OCI-LY1 (cell line): ENCODE results near the gene STYXL1.

Experiments
- H2AFZ ChIP-seq: fragments of 200-600 bp; sonication (generic), shearing (Covaris generic); 2 replicates; pipeline ENCODE4 v1.6.0; 2014; ENCODE audit warnings: antibody characterized with exemption, mild to moderate bottlenecking, low read length
- H3F3A ChIP-seq: fragments of 200-600 bp; sonication (generic), shearing (Covaris generic); 2 replicates; pipeline ENCODE4 v1.6.0; 2014; ENCODE audit warnings: mild to moderate bottlenecking, antibody characterized with exemption, low read length, moderate library complexity; ENCODE audit not compliant: insufficient read depth
- H3K27ac ChIP-seq: fragments of 200-600 bp; sonication (generic); 2 replicates; pipeline ENCODE4 v1.5.1; 2014; ENCODE audit warnings: low read length, mixed run types, mild to moderate bottlenecking, low read depth; ENCODE audit not compliant: poor library complexity, severe bottlenecking
- H3K27me3 ChIP-seq: fragments of 200-600 bp; sonication (generic); 2 replicates; pipeline ENCODE4 v1.6.0; 2014; ENCODE audit warnings: antibody characterized with exemption, mild to moderate bottlenecking, low read length, moderate library complexity; ENCODE audit not compliant: insufficient read depth
- H3K36me3 ChIP-seq: fragments of 200-600 bp; sonication (generic); 2 replicates; pipeline ENCODE4 v1.6.1; 2014; ENCODE audit warnings: mild to moderate bottlenecking, antibody characterized with exemption, low read length, moderate library complexity, mixed read lengths; ENCODE audit not compliant: insufficient read depth
- H3K4me1 ChIP-seq: fragments of 200-600 bp; sonication (generic); 2 replicates; pipeline ENCODE4 v1.5.1; 2014; ENCODE audit warnings: mild to moderate bottlenecking, low read length, moderate library complexity; ENCODE audit not compliant: insufficient read depth, severe bottlenecking
- H3K4me2 ChIP-seq: fragments of 200-600 bp; sonication (generic), shearing (Covaris generic); 2 replicates; pipeline ENCODE4 v1.6.1; 2014; ENCODE audit warnings: low read length
- H3K4me3 ChIP-seq: fragments of 200-600 bp; sonication (generic); 2 replicates; pipeline ENCODE4 v1.5.1; 2014; ENCODE audit warnings: low read length, low read depth, mild to moderate bottlenecking, mixed read lengths; ENCODE audit not compliant: poor library complexity, severe bottlenecking
- H3K79me2 ChIP-seq: fragments of 200-600 bp; shearing (Covaris generic); 2 replicates; pipeline ENCODE4 v1.6.1; 2016; ENCODE audit warnings: mixed run types, low read length, mixed read lengths; ENCODE audit not compliant: insufficient read depth
- H3K9ac ChIP-seq: fragments of 200-600 bp; sonication (generic), shearing (Covaris generic); 2 replicates; pipeline ENCODE4 v1.6.1; 2014; ENCODE audit warnings: mild to moderate bottlenecking, low read length, mixed read lengths
- H3K9me2 ChIP-seq: fragments of 200-600 bp; sonication (generic), shearing (Covaris generic); 2 replicates; pipeline ENCODE4 v1.6.1; 2014; ENCODE audit warnings: low read depth, mild to moderate bottlenecking, low read length, mixed read lengths
- H3K9me3 ChIP-seq: fragments of 200-600 bp; shearing (Covaris generic); 2 replicates; pipeline ENCODE4 v1.6.1; 2014; ENCODE audit warnings: low read length, mixed read lengths
- H4K20me1 ChIP-seq: fragments of 200-600 bp; sonication (generic), shearing (Covaris generic); 2 replicates; pipeline ENCODE4 v1.6.0; 2016; ENCODE audit warnings: mild to moderate bottlenecking, low read length; ENCODE audit not compliant: insufficient read depth
- CTCF ChIP-seq: fragments of 200-600 bp; sonication (generic), shearing (Covaris generic); IDR thresholded peaks from 2 replicates; pipeline ENCODE4 v1.5.1; 2017; ENCODE audit warnings: mild to moderate bottlenecking, antibody characterized with exemption, low read length, moderate library complexity, mixed read lengths
- EZH2 ChIP-seq: fragments of 200-600 bp; sonication (generic), shearing (Covaris generic); IDR thresholded peaks from 2 replicates; pipeline ENCODE4 v1.8.0; 2017; ENCODE audit warnings: borderline replicate concordance, mixed run types, mild to moderate bottlenecking, antibody characterized with exemption, low read length, moderate library complexity, mixed read lengths

Gene STYXL1

GRCh38 chr7:75958802-75959543 lies 88.8 kb downstream of the STYXL1 start:
- Histone ChIP-seq H3K4me3 (no peak overlapping the region), H2AFZ (no peak overlapping the region), H3K9ac (no peak overlapping the region), H3K36me3 (peaks cover 28% of the 10 kb centered on the region), H4K20me1 (no peaks in the 10 kb centered on the region), H3K9me2 (no peaks in the 10 kb centered on the region), H3K79me2 (no peaks in the 10 kb centered on the region), H3K4me1 (peaks cover 4% of the 10 kb centered on the region), H3K27ac (no peak overlapping the region), H3F3A (no peaks in the 10 kb centered on the region), H3K9me3 (no peaks in the 10 kb centered on the region), H3K4me2 (no peak overlapping the region), H3K27me3 (no peaks in the 10 kb centered on the region)
- TF ChIP-seq EZH2: no peak
- no peak for TF ChIP-seq CTCF

GRCh38 chr7:75957021-75957736 lies 90.6 kb downstream of the STYXL1 start:
- Histone ChIP-seq H3K36me3 (peaks cover 28% of the 10 kb centered on the region), H3K27me3 (no peaks in the 10 kb centered on the region), H3K9me2 (no peaks in the 10 kb centered on the region), H3F3A (no peaks in the 10 kb centered on the region), H3K27ac (no peak overlapping the region), H3K4me2 (no peak overlapping the region), H3K9me3 (no peaks in the 10 kb centered on the region), H2AFZ (no peak overlapping the region), H3K4me3 (no peak overlapping the region), H4K20me1 (no peaks in the 10 kb centered on the region), H3K79me2 (no peaks in the 10 kb centered on the region), H3K9ac (no peak overlapping the region), H3K4me1 (peaks cover 12% of the 10 kb centered on the region)
- no peak for TF ChIP-seq CTCF
- no peak for TF ChIP-seq EZH2

DNA sequence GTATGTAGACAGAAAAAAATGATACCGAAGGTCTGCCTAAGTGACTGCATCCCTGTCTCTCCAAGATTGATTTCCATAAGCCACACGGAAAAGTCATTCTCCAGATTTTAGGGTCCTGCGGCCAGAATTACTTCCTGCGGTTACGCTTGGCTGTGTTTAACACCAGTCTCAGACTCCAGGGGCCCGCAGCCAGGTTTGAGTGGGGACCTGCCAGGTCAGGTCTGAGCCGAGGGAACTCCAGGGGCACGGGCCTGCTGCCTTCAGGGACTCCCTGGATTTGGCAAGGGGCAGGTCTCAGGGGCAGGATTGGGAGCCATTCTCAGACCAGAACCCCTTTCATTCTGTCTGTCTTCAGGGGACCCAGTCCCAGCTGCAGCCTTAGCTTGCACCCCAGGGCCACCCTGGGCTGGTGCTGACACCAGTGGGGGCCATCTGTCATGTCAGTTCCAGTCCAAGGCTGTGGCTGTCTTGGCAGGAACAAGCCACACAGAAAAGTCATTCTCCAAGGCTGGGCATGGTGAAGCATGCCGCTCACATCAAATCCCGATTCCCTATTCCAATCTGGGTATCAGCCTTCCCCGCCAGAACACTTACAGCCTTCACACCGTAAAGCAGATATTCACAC lies 92.4 kb downstream of the STYXL1 start:
- no peak overlapping the region for H3K27ac ChIP-seq
- H2AFZ ChIP-seq: no peak overlapping the region
- H3K79me2 ChIP-seq: no peaks in the 10 kb centered on the region
- H3K4me1 ChIP-seq: peaks cover 16% of the 10 kb centered on the region
- H3K9me2 ChIP-seq: no peaks in the 10 kb centered on the region
- peaks cover 28% of the 10 kb centered on the region for H3K36me3 ChIP-seq
- no peaks in the 10 kb centered on the region for H3K27me3 ChIP-seq
- no peak overlapping the region for H3K4me3 ChIP-seq
- no peaks in the 10 kb centered on the region for H4K20me1 ChIP-seq
- H3F3A ChIP-seq: no peaks in the 10 kb centered on the region
- H3K9me3 ChIP-seq: no peaks in the 10 kb centered on the region
- H3K9ac ChIP-seq: no peak overlapping the region
- no peak overlapping the region for H3K4me2 ChIP-seq
- TF ChIP-seq EZH2 (no peak), CTCF (no peak)
